NCI-H146 (cell line): Measurements from ENCODE around the gene MMP15.
"Not testable (repeated sequence)": the region's sequence is repeated elsewhere in the genome, so short reads cannot be mapped to it uniquely, and the experiment has no call there.

Source experiments
- DNase-seq: peaks from one replicate; lab custom pipeline; 2025; lab: John Stamatoyannopoulos, UW

MMP15 gene

DNA sequence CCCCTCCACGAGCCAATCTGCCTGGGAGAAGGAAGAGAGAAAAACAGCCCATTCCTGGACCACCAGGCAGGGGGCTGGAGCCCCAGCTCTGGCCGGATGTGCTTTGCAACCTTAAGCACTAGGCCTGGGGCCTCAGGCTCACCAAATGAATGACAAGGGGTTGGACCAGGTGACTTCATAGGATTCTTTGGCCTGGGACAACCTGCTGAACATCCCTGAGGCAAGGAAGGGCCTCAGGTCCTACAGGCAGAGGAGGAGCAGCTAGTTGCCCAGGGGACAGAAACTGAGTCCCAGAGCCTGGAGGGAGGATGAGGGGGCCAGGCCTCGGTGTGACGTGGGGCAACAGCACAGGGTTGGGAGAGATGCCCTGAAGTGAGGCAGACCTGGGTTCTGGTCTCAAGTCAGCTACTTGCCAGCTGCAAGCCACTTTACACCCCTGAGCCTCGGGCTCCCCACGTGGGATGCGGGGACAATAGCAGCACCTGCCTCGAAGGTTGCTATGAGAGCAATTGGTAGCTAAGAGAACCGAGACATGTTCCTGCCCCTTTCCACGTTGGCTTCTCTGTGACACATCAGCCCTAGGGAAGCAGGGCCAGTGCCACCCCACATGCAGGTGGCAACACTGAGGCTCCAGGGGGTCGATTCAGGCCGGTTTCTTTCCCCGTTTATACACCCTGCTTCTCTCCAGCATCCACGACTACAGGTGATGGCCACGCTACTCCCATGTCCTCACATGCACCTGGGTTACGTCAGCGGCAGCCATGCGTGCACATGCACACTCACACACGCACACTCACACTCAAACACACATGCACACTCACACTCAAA is 61.0 kb downstream of the MMP15 start:
- peak; percentile 90 for DNase-seq

DNA sequence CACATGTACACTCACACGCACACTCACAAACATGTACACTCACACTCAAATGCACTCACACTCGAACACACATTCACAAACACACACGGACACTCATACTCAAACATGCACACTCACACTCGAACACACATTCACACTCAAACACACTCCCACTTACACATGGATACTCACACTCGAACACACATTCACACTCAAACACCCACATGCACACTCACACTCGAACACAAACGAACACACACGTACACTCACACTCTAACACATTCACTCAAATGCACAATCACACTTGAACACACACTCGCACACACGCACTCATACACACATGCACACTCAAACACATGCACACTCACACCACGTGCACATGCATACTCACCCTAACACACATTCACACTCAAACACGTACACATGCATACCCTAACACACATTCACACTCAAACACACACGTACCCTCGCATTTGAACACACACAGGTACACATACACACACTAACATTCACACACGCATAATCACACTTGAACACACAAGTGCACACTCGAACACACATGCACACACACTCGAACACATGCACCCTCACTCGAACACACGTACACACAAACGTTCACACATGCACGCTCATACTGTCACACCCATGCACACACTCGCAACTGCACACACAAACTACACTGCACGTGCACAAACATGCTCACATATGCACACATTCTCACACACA is 61.8 kb downstream of the MMP15 start:
- no peak for DNase-seq

DNA sequence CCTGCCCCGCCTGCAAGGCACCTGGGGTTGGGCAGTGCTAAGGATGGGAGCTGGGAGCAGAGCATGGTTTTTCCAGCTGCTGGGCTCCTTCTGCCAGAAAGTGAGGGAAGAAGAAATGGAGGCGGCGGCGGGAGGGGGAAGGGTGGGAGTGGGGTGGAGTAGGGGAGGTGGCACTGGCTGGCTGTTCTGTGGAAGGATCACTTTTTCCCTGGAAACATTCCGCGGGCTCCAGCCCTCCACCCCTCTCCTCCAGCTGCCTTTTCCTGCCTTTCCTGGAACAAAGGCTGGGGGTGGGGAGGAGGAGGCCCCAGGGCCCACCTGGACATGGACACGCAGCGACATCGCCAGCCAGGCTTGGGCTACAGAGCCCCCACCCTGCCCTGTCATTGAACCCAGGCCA is 62.5 kb downstream of the MMP15 start:
- DNase-seq: no peak

DNA sequence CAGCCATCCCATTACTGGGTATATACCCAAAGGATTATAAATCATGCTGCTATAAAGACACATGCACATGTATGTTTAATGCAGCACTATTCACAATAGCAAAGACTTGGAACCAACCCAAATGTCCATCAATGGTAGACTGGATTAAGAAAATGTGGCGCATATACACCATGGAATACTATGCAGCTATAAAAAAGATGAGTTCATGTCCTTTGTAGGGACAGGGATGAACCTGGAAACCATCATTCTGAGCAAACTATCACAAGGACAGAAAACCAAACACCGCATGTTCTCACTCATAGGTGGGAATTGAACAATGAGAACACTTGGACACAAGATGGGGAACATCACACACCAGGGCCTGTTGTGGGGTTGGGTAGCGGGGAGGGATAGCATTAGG is 64.8 kb downstream of the MMP15 start:
- DNase-seq: not testable (repeated sequence)

DNA sequence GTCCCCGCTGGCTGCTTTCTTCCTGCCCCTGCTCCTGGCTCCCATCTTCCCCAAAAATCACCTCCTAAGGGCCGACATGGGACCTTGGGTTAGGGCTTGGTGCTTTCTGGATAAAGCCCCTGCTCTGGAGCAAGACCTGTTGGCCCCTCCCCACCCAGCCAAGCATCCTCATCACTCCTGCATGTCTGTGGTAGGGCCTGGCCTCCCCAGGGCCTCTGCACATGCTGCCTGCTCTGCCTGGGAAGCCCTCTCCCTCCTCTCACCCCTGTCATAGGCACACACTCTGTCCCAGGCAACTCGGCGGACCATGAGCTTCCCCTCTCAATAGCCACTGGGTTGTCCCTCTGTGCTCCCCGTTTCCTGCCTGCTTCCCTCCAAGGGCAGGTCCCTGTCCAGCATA is 68.5 kb downstream of the MMP15 start:
- DNase-seq: no peak

DNA sequence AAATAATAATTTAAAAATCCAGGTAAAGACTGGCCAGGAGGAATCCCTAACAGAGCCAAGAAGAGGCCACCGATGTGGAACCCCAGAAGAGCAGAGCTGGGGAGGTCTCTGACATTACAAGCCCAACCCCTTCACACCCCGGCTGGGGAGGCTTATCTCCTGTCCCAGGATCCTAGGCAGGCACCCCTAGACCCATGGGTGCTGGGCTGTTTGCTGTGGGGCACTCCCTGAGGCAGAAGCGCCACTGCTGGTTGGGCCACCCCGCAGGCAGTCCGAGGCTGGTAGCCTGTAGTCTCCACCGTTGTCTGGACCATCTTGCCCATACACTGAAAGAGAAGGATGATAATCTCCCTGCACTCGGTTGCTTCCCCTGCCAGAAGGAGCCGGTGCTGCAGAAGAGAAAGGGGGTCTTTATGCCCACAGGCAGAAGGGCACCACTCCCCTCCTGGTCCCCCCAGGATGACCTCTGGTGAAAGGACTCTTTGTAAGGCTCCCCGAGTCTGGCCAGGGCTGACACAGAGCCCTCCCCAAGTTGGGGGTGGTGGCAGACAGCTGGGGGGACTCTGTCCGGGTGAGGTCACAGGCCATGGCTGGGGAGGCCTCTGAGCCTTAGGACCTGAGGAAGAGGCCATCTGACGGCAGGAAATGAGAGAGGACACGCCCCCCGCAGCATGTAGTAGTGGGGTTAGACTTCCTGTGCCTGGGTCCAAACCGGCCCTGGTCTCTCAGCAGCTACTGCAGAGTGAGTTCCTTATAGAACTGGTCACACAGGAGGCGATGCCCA is 69.4 kb downstream of the MMP15 start:
- no peak for DNase-seq

DNA sequence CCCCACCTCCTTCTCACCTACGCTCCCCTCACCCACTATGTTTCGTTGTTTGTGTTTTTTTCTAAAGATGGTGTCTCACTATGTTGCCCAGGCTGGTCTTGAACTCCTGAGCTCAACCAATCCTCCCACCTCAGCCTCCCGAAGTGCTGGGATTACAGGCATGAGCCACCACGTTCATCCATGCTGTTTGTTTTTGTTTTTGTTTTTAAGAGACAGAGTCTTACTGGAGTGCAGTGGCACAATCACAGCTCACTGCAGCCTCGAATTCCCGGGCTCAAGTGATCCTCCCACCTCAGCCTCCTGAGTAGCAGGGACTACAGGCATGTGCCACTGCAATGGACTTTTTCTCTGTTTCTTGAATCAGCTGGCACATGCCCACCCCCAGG is 70.0 kb downstream of the MMP15 start:
- not testable (repeated sequence) for DNase-seq

DNA sequence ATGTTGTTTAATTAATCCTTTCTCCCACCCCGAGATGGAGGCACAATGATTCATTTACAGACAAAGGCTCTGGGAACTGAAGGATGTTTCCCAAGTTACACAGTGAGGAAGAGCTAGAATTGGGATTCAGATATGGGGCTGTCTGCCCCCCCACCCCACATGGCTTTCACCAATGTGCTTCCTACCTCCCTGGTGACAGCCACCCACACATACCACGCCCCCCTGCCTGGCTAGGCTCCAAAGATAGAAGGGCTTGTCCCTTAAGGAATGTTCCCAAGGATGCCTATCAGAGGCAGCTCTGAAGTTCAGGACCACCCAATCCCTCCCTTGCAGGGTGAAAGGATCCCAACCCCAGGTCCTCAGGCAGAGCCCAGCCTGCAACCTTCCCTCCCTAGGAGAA is 70.7 kb downstream of the MMP15 start:
- no peak for DNase-seq
